ENCODE data around the gene LATS2.

Gene LATS2

GRCh38 chr13:21020176-21020575, 41.2 kb downstream of the LATS2 start:
- H3K4me3 ChIP-seq (ENCODE audit: low read depth, low read length), result no peak overlapping the region
- TF ChIP-seq, protein P1, sequence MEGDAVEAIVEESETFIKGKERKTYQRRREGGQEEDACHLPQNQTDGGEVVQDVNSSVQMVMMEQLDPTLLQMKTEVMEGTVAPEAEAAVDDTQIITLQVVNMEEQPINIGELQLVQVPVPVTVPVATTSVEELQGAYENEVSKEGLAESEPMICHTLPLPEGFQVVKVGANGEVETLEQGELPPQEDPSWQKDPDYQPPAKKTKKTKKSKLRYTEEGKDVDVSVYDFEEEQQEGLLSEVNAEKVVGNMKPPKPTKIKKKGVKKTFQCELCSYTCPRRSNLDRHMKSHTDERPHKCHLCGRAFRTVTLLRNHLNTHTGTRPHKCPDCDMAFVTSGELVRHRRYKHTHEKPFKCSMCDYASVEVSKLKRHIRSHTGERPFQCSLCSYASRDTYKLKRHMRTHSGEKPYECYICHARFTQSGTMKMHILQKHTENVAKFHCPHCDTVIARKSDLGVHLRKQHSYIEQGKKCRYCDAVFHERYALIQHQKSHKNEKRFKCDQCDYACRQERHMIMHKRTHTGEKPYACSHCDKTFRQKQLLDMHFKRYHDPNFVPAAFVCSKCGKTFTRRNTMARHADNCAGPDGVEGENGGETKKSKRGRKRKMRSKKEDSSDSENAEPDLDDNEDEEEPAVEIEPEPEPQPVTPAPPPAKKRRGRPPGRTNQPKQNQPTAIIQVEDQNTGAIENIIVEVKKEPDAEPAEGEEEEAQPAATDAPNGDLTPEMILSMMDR (IDR thresholded peaks at IDR 0.05; ENCODE audit: low read depth, low read length, missing control alignments), result no peak
- no peak for DNase-seq (ENCODE audit: low read depth)

DNA sequence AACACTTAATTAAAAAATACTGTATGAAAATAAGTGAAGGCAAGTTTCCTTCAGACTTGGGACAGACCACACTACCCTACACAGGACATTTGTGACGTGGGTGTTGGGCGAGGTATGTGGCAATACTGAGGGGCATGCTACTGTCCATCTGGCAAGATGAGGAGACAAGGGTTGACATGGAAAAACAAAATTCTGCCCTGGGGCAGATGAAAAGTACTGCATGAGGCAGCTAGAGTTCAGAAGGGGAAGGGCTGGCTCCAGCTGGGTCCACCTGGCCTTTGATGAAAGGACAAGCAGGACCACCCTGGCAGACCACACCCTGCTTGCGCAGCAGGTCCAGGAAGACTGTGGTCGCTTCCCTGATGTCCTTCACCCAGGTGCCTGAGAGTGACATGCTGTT, 43.2 kb downstream of the LATS2 start:
- H3K4me3 ChIP-seq (ENCODE audit: low read depth, low read length), result no peak overlapping the region
- TF ChIP-seq, protein P1 (IDR thresholded peaks at IDR 0.05; ENCODE audit: low read depth, low read length, missing control alignments), result no peak
- no peak for DNase-seq (ENCODE audit: low read depth)

GRCh38 chr13:21016487-21016886, 44.9 kb downstream of the LATS2 start:
- DNase-seq (ENCODE audit: low read depth), result no peak
- H3K4me3 ChIP-seq (ENCODE audit: low read depth, low read length), result no peak overlapping the region
- TF ChIP-seq, protein P1 (IDR thresholded peaks at IDR 0.05; ENCODE audit: low read depth, low read length, missing control alignments), result no peak

DNA sequence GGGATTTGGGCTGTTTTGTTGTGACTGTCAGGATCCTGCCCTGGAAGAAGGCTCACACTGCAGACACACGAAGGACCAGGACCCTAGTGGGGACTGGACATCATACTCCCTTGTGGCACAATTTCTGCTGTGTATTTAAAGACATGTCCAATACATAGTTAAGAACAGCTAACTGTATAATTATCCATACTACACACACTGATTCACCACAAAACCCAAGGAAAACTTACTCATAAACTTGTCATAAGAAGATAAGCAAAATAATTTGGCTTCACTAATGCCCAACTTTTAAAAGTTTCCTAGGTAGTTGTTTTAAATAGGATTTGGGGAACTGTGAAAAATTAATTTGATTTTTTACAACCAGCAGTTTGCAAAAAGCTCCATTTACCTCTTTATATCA, 46.1 kb downstream of the LATS2 start:
- DNase-seq (ENCODE audit: low read depth), result no peak
- H3K4me3 ChIP-seq (ENCODE audit: low read depth, low read length), result no peak overlapping the region
- TF ChIP-seq, protein P1 (IDR thresholded peaks at IDR 0.05; ENCODE audit: low read depth, low read length, missing control alignments), result no peak

DNA sequence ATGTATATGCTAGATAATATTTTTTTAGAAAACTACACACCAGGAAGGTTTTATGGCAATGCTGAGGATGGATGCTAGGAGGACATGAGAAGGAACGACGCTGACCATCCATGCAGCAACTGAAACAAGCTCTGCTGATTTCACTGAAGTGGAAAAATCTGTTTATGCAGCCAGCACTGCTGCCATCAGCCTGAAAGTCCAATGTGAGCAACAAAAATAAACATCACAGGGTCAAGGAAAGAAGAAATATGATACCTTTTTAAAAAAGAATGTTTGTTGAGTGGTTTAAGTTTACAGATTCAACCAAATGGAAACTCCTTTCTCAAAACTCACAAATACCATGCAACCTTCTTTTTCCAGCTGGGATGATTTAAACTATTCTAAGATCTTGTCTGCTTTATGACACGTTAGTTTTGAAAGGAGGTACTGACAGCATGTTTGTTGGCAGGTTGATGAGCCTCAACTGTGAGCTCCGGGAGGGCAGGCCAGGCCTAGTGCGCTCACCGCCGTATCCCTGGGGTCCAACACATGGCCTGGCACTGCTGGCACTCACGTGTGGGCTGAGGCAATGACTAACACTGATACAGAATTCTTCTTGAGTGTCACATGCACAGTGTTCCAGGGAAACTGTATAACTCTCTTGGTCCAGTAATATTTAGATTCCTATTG, 46.8 kb downstream of the LATS2 start:
- TF ChIP-seq, protein P1 (IDR thresholded peaks at IDR 0.05; ENCODE audit: low read depth, low read length, missing control alignments), result no peak
- H3K4me3 ChIP-seq (ENCODE audit: low read depth, low read length), result no peak overlapping the region
- no peak for DNase-seq (ENCODE audit: low read depth)

GRCh38 chr13:21014139-21014501, 47.3 kb downstream of the LATS2 start:
- no peak for DNase-seq (ENCODE audit: low read depth)
- no peak overlapping the region for H3K4me3 ChIP-seq (ENCODE audit: low read depth, low read length)
- TF ChIP-seq, protein P1 (IDR thresholded peaks at IDR 0.05; ENCODE audit: low read depth, low read length, missing control alignments), result no peak

- DNase-seq (ENCODE audit: low read depth), result no peak
These were observed 47.7 kb downstream of the LATS2 start for GRCh38 chr13:21013682-21014038.

More at GRCh38 chr13:21013682-21014038, 47.7 kb downstream of the LATS2 start:
- TF ChIP-seq, protein P1 (IDR thresholded peaks at IDR 0.05; ENCODE audit: low read depth, low read length, missing control alignments), result no peak
- H3K4me3 ChIP-seq (ENCODE audit: low read depth, low read length), result no peak overlapping the region
